ENCODE results near the gene WIZ.

The WIZ gene

GRCh38 chr19:15372891-15373301, 76.9 kb downstream of the WIZ start:
- no peak for DNase-seq

DNA sequence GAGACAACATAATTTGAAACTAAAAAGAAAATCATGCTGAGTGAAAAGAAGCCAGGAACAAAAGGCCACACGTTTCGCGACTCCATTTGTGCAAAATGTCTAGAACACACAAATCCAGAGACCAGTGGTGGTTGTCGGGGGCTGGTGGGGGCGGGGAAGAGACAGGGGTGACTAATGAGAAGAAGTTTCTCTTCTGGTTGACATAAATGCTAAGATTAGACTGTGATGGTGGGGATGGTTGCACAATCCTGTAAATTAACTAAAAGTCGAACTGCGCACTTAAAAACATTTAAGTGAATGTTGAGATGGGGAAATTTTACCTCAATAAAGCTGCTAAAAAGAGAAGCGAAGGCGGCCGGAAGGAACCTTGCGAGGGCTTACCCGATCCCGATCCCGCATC, 77.3 kb downstream of the WIZ start:
- DNase-seq = no peak

- no peak for DNase-seq
These were observed 77.9 kb downstream of the WIZ start for GRCh38 chr19:15371786-15372380.

DNA sequence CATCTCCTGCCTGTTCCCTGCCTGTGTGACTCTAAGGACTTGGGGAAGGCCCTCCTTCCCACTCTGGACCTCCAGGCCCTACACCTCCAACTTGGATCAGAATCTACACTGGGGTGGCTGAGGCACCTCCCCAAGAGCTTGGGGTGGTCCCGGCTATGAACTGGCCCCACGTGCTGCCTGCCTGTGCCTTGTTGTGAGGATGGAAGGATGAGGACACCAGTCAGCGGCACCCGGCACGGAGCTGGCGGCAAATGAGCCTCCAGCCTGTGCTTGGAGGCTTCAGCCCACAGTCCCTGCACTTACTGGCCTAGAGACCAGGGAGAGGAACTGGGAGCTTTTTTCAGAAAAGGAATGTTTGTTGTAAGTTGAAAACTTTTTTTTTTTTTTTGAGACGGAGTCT, 78.6 kb downstream of the WIZ start:
- DNase-seq = no peak
